NCI-H82 treated with DMSO at 0.1 percent for 48 hours (cell line): ENCODE measurements around the gene CDC45.
A peak's percentile ranks its signal among the peaks of the same experiment; 100 is the strongest.

ENCODE experiments used
- DNase-seq: peaks from one replicate; lab custom pipeline; 2025; ENCODE audit not compliant: unreplicated experiment; lab: John Stamatoyannopoulos, UW

Gene CDC45

GRCh38 chr22:19514831-19515565 is 35.3 kb downstream of the CDC45 start:
- peak; percentile 54 for DNase-seq

GRCh38 chr22:19515654-19516377 is 36.1 kb downstream of the CDC45 start:
- DNase-seq: no peak

- DNase-seq: no peak
These were observed 36.9 kb downstream of the CDC45 start for GRCh38 chr22:19516378-19517170.

- DNase-seq: no peak
These were observed 37.4 kb downstream of the CDC45 start for GRCh38 chr22:19517171-19517500.

- DNase-seq: no peak
These were observed 38.3 kb downstream of the CDC45 start for GRCh38 chr22:19517919-19518611.

GRCh38 chr22:19518635-19519034 is 38.9 kb downstream of the CDC45 start:
- no peak for DNase-seq

GRCh38 chr22:19519041-19519926 is 39.6 kb downstream of the CDC45 start:
- no peak for DNase-seq

- no peak for DNase-seq
These were observed 40.3 kb downstream of the CDC45 start for GRCh38 chr22:19520007-19520406.

- DNase-seq: no peak
These were observed 41.0 kb downstream of the CDC45 start for GRCh38 chr22:19520566-19521305.

GRCh38 chr22:19522190-19522880 is 42.6 kb downstream of the CDC45 start:
- DNase-seq: no peak

GRCh38 chr22:19522881-19523239 is 43.1 kb downstream of the CDC45 start:
- no peak for DNase-seq

- DNase-seq: no peak
These were observed 43.8 kb downstream of the CDC45 start for GRCh38 chr22:19523240-19524169.

GRCh38 chr22:19524170-19525115 is 44.7 kb downstream of the CDC45 start, which contains the start of gene CLDN5:
CLDN5 (minus strand) TSS chr22:19524410; CDS start chr22:19524255, 155 bp downstream.
- no peak for DNase-seq

- no peak for DNase-seq
These were observed 45.5 kb downstream of the CDC45 start for GRCh38 chr22:19525116-19525660.

GRCh38 chr22:19525666-19526065 is 45.9 kb downstream of the CDC45 start:
- DNase-seq: no peak

GRCh38 chr22:19526076-19526701 is 46.5 kb downstream of the CDC45 start:
- DNase-seq: no peak
